Tibial artery (tissue), 4 donors: ENCODE data around the gene SLC39A12.

ENCODE experiments used
- DNase-seq, 2 donors: peaks; one replicate each; pipeline ENCODE4 v3.0.0-alpha.2; 2019
- H3K27ac ChIP-seq, 2 donors: fragments of 200-600 bp; sonication (generic) in 1 of 2; 1 replicate in 1 of 2; 2 replicates in 1 of 2; pipeline ENCODE4 v1.5.1; 2018 to 2019; ENCODE audit warnings: mild to moderate bottlenecking in 1 of 2
- H3K27me3 ChIP-seq, 2 donors: fragments of 200-600 bp; sonication (generic) in 1 of 2; one replicate each; pipeline versions ENCODE4 v1.5.1 to v1.6.0; 2016 to 2019
- H3K36me3 ChIP-seq, 3 donors: fragments of 200-600 bp; sonication (generic) in 2 of 3; one replicate each; pipeline ENCODE4 v1.5.1; 2016 to 2019; ENCODE audit warnings: mild to moderate bottlenecking in 2 of 3
- H3K4me1 ChIP-seq, 4 donors: fragments of 200-600 bp; sonication (generic) in 2 of 4; 1 replicate in 3 of 4; 2 replicates in 1 of 4; pipeline ENCODE4 v1.5.1; 2016 to 2019
- H3K4me3 ChIP-seq, 2 donors: fragments of 200-600 bp; sonication (generic) in 1 of 2; 1 replicate in 1 of 2; 2 replicates in 1 of 2; pipeline ENCODE4 v1.5.1; 2018 to 2019; ENCODE audit warnings: mild to moderate bottlenecking in 2 of 2
- H3K9me3 ChIP-seq, 3 donors: fragments of 200-600 bp; sonication (generic) in 1 of 3; one replicate each; pipeline ENCODE4 v1.5.1; 2016 to 2019
- intact Hi-C: fragments of 100-400 bp; cut with DNase I; formaldehyde crosslinking; loops from one replicate; pipeline ENCODE4 v1.15.0; 2023; ENCODE audit warnings: low total_unique reads
- TF ChIP-seq, protein P1 (sequence below), 2 experiments: fragments of 200-600 bp in 1 of 2; fragments of 450-650 bp in 1 of 2; IDR thresholded peaks; one replicate each; pipeline ENCODE4 v1.5.1; 2017 to 2019; ENCODE audit warnings: antibody characterized with exemption in 2 of 2, mild to moderate bottlenecking in 1 of 2, moderate library complexity in 1 of 2

SLC39A12 gene

DNA sequence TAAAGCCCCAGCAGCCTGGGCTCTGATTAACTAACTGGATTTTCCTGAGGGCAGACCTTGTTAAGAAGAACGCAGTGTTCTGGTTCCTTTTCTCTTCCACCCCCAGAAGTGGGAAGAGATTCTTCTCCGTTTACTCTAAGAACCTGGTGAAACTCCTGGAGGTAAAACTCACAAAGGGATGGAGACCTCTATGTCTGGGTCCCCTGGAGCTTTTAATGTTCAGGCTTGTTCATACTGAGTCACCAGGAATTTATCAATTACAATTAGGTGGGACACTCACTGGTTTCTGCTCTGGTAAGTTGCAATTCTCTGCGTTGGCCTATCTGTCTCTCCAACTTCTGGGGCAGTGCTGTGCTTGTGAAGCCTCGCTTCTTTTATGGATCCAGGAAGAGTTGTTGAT lies 115.2 kb downstream of the SLC39A12 start:
- H3K36me3 ChIP-seq = no peaks in the 10 kb centered on the region
- no peaks in the 10 kb centered on the region for H3K4me1 ChIP-seq
- no peaks in the 10 kb centered on the region for H3K27me3 ChIP-seq
- no peak overlapping the region for H3K27ac ChIP-seq
- intact Hi-C loops = no loop called here
- no peak for DNase-seq
- H3K9me3 ChIP-seq = no peaks in the 10 kb centered on the region
- TF ChIP-seq, protein P1, sequence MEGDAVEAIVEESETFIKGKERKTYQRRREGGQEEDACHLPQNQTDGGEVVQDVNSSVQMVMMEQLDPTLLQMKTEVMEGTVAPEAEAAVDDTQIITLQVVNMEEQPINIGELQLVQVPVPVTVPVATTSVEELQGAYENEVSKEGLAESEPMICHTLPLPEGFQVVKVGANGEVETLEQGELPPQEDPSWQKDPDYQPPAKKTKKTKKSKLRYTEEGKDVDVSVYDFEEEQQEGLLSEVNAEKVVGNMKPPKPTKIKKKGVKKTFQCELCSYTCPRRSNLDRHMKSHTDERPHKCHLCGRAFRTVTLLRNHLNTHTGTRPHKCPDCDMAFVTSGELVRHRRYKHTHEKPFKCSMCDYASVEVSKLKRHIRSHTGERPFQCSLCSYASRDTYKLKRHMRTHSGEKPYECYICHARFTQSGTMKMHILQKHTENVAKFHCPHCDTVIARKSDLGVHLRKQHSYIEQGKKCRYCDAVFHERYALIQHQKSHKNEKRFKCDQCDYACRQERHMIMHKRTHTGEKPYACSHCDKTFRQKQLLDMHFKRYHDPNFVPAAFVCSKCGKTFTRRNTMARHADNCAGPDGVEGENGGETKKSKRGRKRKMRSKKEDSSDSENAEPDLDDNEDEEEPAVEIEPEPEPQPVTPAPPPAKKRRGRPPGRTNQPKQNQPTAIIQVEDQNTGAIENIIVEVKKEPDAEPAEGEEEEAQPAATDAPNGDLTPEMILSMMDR (IDR thresholded peaks at IDR 0.05) = no peak
- no peak overlapping the region for H3K4me3 ChIP-seq

DNA sequence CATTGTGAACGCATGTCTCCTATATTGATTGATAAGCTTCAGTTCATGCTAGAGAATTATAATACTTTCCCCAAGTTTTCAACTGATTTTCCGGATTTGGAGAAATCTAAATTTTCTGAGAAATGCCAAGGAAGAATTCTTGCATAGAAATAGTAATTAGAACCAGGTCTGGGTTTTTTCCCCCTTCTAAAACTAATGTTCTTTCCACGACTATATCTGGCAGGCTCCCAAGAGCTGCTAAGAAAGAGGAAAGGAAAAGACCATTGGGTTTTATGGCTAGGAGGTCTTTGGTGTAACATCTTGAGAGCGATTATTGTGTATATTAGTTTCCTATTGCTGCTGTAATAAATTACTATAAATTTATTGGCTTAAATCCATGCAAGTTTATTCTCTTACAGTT lies 116.7 kb downstream of the SLC39A12 start:
- TF ChIP-seq, protein P1 (IDR thresholded peaks at IDR 0.05) = no peak
- no peaks in the 10 kb centered on the region for H3K9me3 ChIP-seq
- H3K27ac ChIP-seq = no peak overlapping the region
- intact Hi-C loops = no loop called here
- DNase-seq = no peak
- no peaks in the 10 kb centered on the region for H3K4me1 ChIP-seq
- no peaks in the 10 kb centered on the region for H3K36me3 ChIP-seq
- no peak overlapping the region for H3K4me3 ChIP-seq
- H3K27me3 ChIP-seq = no peaks in the 10 kb centered on the region

DNA sequence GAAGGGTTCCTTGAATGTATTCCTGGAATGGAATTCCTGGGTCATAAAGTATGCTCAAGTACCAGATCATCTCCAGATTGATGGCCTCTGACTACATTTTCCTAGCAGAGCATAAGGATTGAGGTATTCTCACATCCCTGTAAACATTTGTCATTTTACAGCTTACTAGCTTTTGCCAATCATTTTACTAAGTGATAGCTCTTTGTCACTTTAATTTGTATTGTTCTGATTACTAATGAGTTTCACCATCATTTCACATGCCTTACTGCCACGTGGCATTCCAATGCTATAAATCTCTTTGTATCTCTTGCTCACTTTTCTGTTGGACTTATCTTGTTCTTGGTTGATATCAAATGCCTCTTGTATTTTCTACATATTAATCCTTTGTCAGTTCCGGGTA lies 119.9 kb downstream of the SLC39A12 start:
- TF ChIP-seq, protein P1 (IDR thresholded peaks at IDR 0.05) = no peak
- Histone ChIP-seq H3K36me3 (no peaks in the 10 kb centered on the region), H3K27me3 (no peaks in the 10 kb centered on the region), H3K4me1 (no peaks in the 10 kb centered on the region), H3K4me3 (no peak overlapping the region), H3K9me3 (no peaks in the 10 kb centered on the region), H3K27ac (no peak overlapping the region)
- intact Hi-C loops = no loop called here
- no peak for DNase-seq

DNA sequence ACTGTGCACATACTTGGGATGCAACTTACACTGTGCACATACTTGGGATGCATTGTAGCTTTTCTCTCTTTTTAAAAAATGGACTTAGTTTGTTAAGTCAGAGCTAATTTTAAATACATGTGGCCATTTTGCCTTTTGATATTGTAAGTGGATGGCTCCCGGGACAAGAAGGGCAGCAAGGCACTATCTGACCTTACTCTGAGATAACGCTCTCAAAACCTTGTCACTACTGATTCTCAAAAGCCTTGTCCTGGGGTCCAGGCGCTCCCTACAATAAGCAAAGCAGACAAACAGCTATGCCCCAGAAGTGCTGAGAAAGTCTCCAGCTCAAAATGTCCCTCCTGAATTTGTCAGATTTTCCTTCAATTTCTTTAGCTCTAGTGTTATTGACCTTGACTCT lies 121.6 kb downstream of the SLC39A12 start:
- no peak overlapping the region for H3K27ac ChIP-seq
- TF ChIP-seq, protein P1 (IDR thresholded peaks at IDR 0.05) = no peak
- no peak for DNase-seq
- no peaks in the 10 kb centered on the region for H3K9me3 ChIP-seq
- no peaks in the 10 kb centered on the region for H3K27me3 ChIP-seq
- no peaks in the 10 kb centered on the region for H3K36me3 ChIP-seq
- intact Hi-C loops = no loop called here
- H3K4me1 ChIP-seq = no peaks in the 10 kb centered on the region
- no peak overlapping the region for H3K4me3 ChIP-seq

DNA sequence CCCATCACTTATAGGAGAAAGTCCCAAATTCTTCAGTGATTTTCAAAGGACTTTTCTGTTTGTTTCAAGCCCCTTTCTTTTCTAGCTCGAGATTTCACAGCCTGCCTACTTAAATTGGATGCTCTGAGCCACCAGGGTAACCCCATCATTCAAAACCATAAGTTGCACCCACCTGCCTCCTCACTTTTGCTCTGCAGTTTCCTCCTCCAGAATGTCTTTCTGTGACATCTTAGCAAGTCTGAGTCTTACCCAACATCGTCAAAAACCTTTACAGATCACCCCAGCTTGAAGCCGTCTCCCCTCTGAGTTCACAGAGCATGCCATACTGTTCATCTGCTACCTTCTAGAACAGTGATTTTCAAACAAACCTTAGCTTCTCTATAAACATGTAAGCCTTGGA lies 124.2 kb downstream of the SLC39A12 start:
- Histone ChIP-seq H3K4me3 (no peak overlapping the region), H3K9me3 (no peaks in the 10 kb centered on the region), H3K27ac (no peak overlapping the region), H3K4me1 (peaks cover 0 to 6% (median 0%) of the 10 kb centered on the region in 4 donors), H3K36me3 (no peaks in the 10 kb centered on the region), H3K27me3 (no peaks in the 10 kb centered on the region)
- no peak for DNase-seq
- intact Hi-C loops = no loop called here
- TF ChIP-seq, protein P1 (IDR thresholded peaks at IDR 0.05) = no peak

DNA sequence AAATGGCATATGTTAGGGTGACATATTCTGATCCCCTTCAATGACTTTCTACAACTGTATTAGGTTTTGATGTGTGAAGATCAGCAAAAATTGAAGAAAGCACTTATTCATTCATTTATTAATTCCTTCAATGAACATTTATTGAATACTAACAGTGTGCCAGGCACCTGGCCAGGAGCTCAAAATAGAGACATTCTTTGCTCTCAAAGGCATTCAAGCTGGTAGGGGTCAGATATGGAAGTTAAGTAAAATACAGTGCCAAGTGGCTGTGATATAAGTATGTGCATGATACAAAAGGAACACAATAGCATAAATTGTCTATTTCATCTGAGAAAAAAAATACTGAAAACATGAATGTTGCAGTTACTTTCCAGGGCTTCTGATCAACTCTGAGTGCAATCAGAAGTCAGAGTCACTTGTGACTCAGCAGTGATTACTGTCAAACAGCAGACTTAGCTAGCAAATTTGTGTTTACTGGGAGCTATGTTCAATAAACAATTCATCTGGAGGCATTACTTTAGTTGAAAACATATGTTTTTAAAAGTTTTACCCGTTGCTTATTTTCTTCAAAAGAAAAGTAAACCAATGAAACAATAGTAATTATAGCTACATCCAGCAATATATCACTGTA lies 128.1 kb downstream of the SLC39A12 start:
- Histone ChIP-seq H3K36me3 (no peaks in the 10 kb centered on the region), H3K9me3 (no peaks in the 10 kb centered on the region), H3K4me3 (no peak overlapping the region), H3K27me3 (no peaks in the 10 kb centered on the region), H3K4me1 (peaks cover 0 to 6% (median 0%) of the 10 kb centered on the region in 4 donors), H3K27ac (no peak overlapping the region)
- no peak for DNase-seq
- intact Hi-C loops = no loop called here
- TF ChIP-seq, protein P1 (IDR thresholded peaks at IDR 0.05) = no peak
